Occipital lobe (tissue), 2 donors: ENCODE data around the gene KRT83. TPM values are rescaled to one million over a fixed set of nuclear protein-coding genes. Genes with fewer than 3 reads are reported as not detected.
"Not testable (repeated sequence)": the region's sequence is repeated elsewhere in the genome, so short reads cannot be mapped to it uniquely, and the experiment has no call there.

Experiments used
- DNase-seq: peaks from one replicate; lab custom pipeline; 2025; lab: John Stamatoyannopoulos, UW
- total RNA-seq: library from RNA; depleted of rRNA; stranded (reverse); fragments of >200 nt; gene quantifications from one replicate; pipeline ENCODE4 v1.2.3, GENCODE V29; 2014

Gene KRT83
- total RNA-seq, 1 donor from 2014 or later: not detected

GRCh38 chr12:52332381-52332780, 11.2 kb upstream of the KRT83 start:
- no peak for DNase-seq

GRCh38 chr12:52331833-52332232, 10.6 kb upstream of the KRT83 start:
- DNase-seq: no peak

- no peak for DNase-seq
Measured at GRCh38 chr12:52331039-52331438, 9.8 kb upstream of the KRT83 start.

GRCh38 chr12:52327830-52328500, 6.8 kb upstream of the KRT83 start:
- no peak for DNase-seq

- peak; percentile 78 for DNase-seq
Measured at GRCh38 chr12:52327052-52327829, 6.0 kb upstream of the KRT83 start.

- DNase-seq: no peak
Measured at GRCh38 chr12:52324153-52324444, 2.9 kb upstream of the KRT83 start.

GRCh38 chr12:52323416-52324152, 2.4 kb upstream of the KRT83 start:
- no peak for DNase-seq

- no peak for DNase-seq
Measured at GRCh38 chr12:52323001-52323400, 1.8 kb upstream of the KRT83 start.

- DNase-seq: no peak
Measured at GRCh38 chr12:52322069-52322468, 871 bp upstream of the KRT83 start.

GRCh38 chr12:52321418-52321817, 220 bp upstream of the KRT83 start:
- DNase-seq: no peak

GRCh38 chr12:52319097-52319496, 2.1 kb downstream of the KRT83 start:
- no peak for DNase-seq

GRCh38 chr12:52318241-52318990, 2.8 kb downstream of the KRT83 start:
- DNase-seq: no peak

GRCh38 chr12:52317468-52318052, 3.6 kb downstream of the KRT83 start:
- no peak for DNase-seq

- no peak for DNase-seq
Measured at GRCh38 chr12:52316701-52317100, 4.5 kb downstream of the KRT83 start.

- DNase-seq: no peak
Measured at GRCh38 chr12:52316290-52316689, 4.9 kb downstream of the KRT83 start.

- not testable (repeated sequence) for DNase-seq
Measured at GRCh38 chr12:52315721-52316120, 5.5 kb downstream of the KRT83 start.

- DNase-seq: no peak
Measured at GRCh38 chr12:52314511-52314910, 6.7 kb downstream of the KRT83 start.

- no peak for DNase-seq
Measured at GRCh38 chr12:52313926-52314325, 7.3 kb downstream of the KRT83 start.

- no peak for DNase-seq
Measured at GRCh38 chr12:52313461-52313860, 7.7 kb downstream of the KRT83 start.

- no peak for DNase-seq
Measured at GRCh38 chr12:52312086-52312485, 9.1 kb downstream of the KRT83 start.

- no peak for DNase-seq
Measured at GRCh38 chr12:52311285-52311648, 9.9 kb downstream of the KRT83 start.
